ENCODE data around the gene SDHB.

DNA sequence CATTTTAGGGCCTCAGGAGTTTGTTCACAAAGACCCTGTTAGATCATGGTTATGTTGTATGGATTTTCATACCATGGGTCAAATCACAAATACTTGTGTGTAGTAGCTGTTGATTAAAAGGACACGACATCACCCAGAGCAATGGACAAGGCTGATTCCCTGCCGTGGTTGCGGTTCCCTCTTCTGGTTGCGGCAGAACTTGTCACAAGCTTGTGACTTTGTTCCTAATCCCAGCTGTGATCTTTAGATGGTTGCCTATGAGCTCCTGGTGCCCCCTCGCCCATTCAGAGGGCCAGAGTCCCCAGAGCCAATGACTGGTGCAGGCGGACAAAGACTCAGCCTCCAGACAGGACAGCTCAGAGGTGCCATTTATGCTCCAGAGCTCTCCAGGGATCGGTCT is 11.8 kb upstream of the SDHB start:
- TF ChIP-seq, protein P1, sequence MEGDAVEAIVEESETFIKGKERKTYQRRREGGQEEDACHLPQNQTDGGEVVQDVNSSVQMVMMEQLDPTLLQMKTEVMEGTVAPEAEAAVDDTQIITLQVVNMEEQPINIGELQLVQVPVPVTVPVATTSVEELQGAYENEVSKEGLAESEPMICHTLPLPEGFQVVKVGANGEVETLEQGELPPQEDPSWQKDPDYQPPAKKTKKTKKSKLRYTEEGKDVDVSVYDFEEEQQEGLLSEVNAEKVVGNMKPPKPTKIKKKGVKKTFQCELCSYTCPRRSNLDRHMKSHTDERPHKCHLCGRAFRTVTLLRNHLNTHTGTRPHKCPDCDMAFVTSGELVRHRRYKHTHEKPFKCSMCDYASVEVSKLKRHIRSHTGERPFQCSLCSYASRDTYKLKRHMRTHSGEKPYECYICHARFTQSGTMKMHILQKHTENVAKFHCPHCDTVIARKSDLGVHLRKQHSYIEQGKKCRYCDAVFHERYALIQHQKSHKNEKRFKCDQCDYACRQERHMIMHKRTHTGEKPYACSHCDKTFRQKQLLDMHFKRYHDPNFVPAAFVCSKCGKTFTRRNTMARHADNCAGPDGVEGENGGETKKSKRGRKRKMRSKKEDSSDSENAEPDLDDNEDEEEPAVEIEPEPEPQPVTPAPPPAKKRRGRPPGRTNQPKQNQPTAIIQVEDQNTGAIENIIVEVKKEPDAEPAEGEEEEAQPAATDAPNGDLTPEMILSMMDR (IDR thresholded peaks at IDR 0.05): no peak
- TF ChIP-seq EP300 (IDR thresholded peaks at IDR 0.05): no peak

Measured in upper lobe of left lung (tissue), 4 donors.